ENCODE results near the gene IST1.

The IST1 gene

DNA sequence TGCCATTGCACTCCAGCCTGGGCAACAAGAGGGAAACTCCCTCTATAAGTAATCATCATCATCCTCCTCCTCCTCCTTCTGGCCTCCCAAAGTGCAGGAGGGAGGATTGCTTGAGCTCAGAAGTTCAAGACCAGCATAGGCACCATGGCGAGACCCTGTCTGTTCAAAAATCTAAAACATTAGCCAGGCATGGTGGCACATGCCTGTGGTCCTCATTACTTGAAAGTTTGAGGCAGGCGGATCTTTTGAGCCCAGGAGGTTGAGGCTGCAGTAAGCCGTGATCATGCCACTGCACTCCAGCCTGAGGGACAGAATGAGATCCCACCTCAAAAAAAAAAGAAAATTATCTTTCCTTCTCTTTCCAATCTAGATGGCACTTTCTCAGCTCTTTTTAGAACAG lies 77.0 kb downstream of the IST1 start:
- TF ChIP-seq, protein P1, sequence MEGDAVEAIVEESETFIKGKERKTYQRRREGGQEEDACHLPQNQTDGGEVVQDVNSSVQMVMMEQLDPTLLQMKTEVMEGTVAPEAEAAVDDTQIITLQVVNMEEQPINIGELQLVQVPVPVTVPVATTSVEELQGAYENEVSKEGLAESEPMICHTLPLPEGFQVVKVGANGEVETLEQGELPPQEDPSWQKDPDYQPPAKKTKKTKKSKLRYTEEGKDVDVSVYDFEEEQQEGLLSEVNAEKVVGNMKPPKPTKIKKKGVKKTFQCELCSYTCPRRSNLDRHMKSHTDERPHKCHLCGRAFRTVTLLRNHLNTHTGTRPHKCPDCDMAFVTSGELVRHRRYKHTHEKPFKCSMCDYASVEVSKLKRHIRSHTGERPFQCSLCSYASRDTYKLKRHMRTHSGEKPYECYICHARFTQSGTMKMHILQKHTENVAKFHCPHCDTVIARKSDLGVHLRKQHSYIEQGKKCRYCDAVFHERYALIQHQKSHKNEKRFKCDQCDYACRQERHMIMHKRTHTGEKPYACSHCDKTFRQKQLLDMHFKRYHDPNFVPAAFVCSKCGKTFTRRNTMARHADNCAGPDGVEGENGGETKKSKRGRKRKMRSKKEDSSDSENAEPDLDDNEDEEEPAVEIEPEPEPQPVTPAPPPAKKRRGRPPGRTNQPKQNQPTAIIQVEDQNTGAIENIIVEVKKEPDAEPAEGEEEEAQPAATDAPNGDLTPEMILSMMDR (IDR thresholded peaks at IDR 0.05; ENCODE audit: control extremely low read depth, extremely low read depth, low read depth, missing control alignments), result no peak
- DNase-seq (ENCODE audit: extremely low spot score), result no peak
- ChIA-PET CTCF (interaction anchor here (5.0 kb wide), 1 partner anchor 11 kb away, joined by 27 read pairs; no protein-coding TSS in a partner anchor), POLR2A (no interaction called here)

DNA sequence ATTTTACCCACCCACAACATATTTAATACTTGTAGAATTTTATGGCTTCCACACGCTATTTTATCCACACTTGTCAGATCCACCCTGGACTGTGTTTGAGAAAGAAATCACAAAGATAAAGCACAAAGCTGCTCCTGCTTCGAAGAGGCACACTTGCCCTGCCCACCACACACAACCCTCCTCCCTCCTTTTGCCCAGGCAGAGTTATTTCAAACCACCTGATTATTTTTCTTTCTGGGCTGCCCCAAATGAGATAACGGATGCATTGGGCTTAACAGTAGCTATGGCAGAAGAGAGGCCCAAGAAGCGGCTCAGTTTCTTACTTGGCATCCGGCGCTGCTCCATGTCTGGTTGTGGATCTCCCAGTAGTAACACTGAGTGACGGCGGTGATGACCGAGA lies 77.7 kb downstream of the IST1 start:
- ChIA-PET POLR2A (no interaction called here), CTCF (interaction anchor here (2.1 to 5.0 kb wide), 2 partner anchors 11 to 12 kb away, joined by 5 to 27 read pairs; no protein-coding TSS in a partner anchor)
- TF ChIP-seq, protein P1 (IDR thresholded peaks at IDR 0.05; ENCODE audit: control extremely low read depth, extremely low read depth, low read depth, missing control alignments), result no peak
- no peak for DNase-seq (ENCODE audit: extremely low spot score)

DNA sequence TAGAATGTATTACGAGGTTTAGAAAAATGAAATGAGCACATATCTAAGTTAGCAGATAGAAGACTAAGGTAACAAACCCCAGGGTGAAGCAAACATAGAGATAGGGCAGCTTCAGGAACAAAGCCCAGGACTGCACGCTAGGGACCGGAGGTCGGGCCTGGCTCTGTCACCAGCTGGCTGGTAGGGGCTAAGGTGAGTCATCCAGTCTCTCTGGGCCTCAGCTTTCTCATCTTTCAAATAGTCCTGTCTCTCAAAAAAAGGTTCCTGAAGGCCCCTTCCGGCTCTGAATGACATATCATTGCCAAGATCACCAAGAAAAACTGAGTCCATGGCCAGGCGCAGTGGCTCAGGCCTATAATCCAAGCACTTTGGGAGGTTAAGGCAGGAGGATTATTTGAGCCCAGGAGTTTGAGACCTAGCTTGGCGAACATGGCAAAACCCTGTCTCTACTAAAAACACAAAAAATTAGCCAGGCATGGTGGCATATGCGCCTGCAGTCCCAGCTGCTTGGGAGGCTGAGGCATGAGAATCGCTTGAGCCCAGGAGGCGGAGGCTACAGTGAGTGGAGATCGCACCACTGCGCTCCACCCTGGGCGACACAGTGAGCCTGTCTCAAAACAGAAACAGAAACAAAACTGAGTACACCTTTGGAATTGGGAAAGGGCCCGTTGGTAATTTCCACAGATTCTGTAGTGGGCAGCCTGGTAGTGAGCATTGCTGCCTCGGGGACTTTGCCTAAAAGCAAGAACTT lies 78.9 kb downstream of the IST1 start:
- no peak for DNase-seq (ENCODE audit: extremely low spot score)
- ChIA-PET POLR2A (no interaction called here), CTCF (interaction anchor here (1.0 to 5.0 kb wide), 3 partner anchors 10 to 13 kb away, joined by 4 to 27 read pairs (median 5); no protein-coding TSS in a partner anchor)
- TF ChIP-seq, protein P1 (IDR thresholded peaks at IDR 0.05; ENCODE audit: control extremely low read depth, extremely low read depth, low read depth, missing control alignments), result no peak

Data from GM10248 (cell line).